Hepatic stellate cell (primary cell): Measurements from ENCODE around the gene CDH26.

Source experiments
- DNase-seq: peaks from one replicate; pipeline ENCODE4 v3.0.0; 2011; ENCODE audit warnings: low spot score

CDH26 gene

GRCh38 chr20:60063739-60064380, 105.6 kb downstream of the CDH26 start:
- no peak for DNase-seq
